Measurements from ENCODE around the gene KCNMB4. TPM values are rescaled to one million over a fixed set of nuclear protein-coding genes. Genes with fewer than 3 reads are reported as not detected.

The KCNMB4 gene
- total RNA-seq, 1 experiment from 2014 or later, result 8.4 TPM

DNA sequence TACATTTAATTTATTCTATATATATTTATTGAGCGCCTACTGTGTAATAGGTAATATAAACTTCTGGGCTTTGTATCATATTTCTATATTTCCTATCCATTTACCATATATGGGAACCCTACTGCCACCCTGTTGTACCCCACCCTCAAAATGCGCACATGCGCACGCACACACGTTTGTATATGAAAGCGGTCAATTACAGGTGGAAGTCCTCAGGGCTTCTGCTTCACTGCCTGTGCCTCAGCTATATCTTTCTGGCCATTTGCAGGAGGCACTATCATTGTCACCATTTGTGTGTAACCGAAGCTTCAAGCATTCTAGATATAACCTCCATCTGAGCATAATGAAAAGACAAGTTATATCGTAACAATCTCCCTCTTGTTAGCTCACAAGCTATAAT is 31.3 kb upstream of the KCNMB4 start:
- CTCF ChIA-PET, result no interaction called here
- no peak for DNase-seq
- intact Hi-C loops (cut with micrococcal nuclease; ENCODE audit: unreplicated experiment), result no loop called here
- TF ChIP-seq CTCF (IDR thresholded peaks at IDR 0.05; ENCODE audit: unreplicated experiment), result no peak
- no TSS peak for BruUV-seq (replicated peaks)
- Mint-ChIP-seq H3K36me3 (ENCODE audit: insufficient read depth, unreplicated experiment) (peaks cover 17% of the 10 kb centered on the region), H3K4me1 (ENCODE audit: low read depth, unreplicated experiment) (peaks cover 12% of the 10 kb centered on the region), H3K4me3 (ENCODE audit: low read depth, unreplicated experiment) (no peak overlapping the region), H3K9me3 (ENCODE audit: low read depth, unreplicated experiment) (no peaks in the 10 kb centered on the region), H3K27me3 (ENCODE audit: unreplicated experiment) (no peaks in the 10 kb centered on the region), H3K27ac (ENCODE audit: unreplicated experiment) (no peak overlapping the region)

GRCh38 chr12:70338531-70338930 is 27.6 kb upstream of the KCNMB4 start:
- H3K36me3 Mint-ChIP-seq (ENCODE audit: insufficient read depth, unreplicated experiment), result peaks cover 36% of the 10 kb centered on the region
- BruUV-seq (replicated peaks), result no TSS peak

GRCh38 chr12:70351076-70351475 is 15.0 kb upstream of the KCNMB4 start:
- no peak for TF ChIP-seq CTCF (IDR thresholded peaks at IDR 0.05; ENCODE audit: unreplicated experiment)
- BruUV-seq (replicated peaks), result no TSS peak
- H3K9me3 Mint-ChIP-seq (ENCODE audit: low read depth, unreplicated experiment), result no peaks in the 10 kb centered on the region
- no peak overlapping the region for H3K4me3 Mint-ChIP-seq (ENCODE audit: low read depth, unreplicated experiment)
- intact Hi-C loops (cut with micrococcal nuclease; ENCODE audit: unreplicated experiment), result loop anchor here (10.0 kb wide), 1 partner anchor 374 kb away; no protein-coding TSS in a partner anchor
- no peaks in the 10 kb centered on the region for H3K27me3 Mint-ChIP-seq (ENCODE audit: unreplicated experiment)
- H3K4me1 Mint-ChIP-seq (ENCODE audit: low read depth, unreplicated experiment), result no peaks in the 10 kb centered on the region
- no peak for DNase-seq
- H3K27ac Mint-ChIP-seq (ENCODE audit: unreplicated experiment), result no peak overlapping the region
- peaks cover 26% of the 10 kb centered on the region for H3K36me3 Mint-ChIP-seq (ENCODE audit: insufficient read depth, unreplicated experiment)
- CTCF ChIA-PET, result no interaction called here

More at GRCh38 chr12:70338531-70338930, 27.6 kb upstream of the KCNMB4 start:
- no peaks in the 10 kb centered on the region for H3K27me3 Mint-ChIP-seq (ENCODE audit: unreplicated experiment)
- intact Hi-C loops (cut with micrococcal nuclease; ENCODE audit: unreplicated experiment), result no loop called here
- no peaks in the 10 kb centered on the region for H3K4me1 Mint-ChIP-seq (ENCODE audit: low read depth, unreplicated experiment)
- H3K9me3 Mint-ChIP-seq (ENCODE audit: low read depth, unreplicated experiment), result no peaks in the 10 kb centered on the region
- no peak overlapping the region for H3K4me3 Mint-ChIP-seq (ENCODE audit: low read depth, unreplicated experiment)
- no peak for DNase-seq
- CTCF ChIA-PET, result no interaction called here
- H3K27ac Mint-ChIP-seq (ENCODE audit: unreplicated experiment), result no peak overlapping the region
- no peak for TF ChIP-seq CTCF (IDR thresholded peaks at IDR 0.05; ENCODE audit: unreplicated experiment)

GRCh38 chr12:70353780-70354660 is 12.1 kb upstream of the KCNMB4 start:
- H3K9me3 Mint-ChIP-seq (ENCODE audit: low read depth, unreplicated experiment), result no peaks in the 10 kb centered on the region
- no peak overlapping the region for H3K27ac Mint-ChIP-seq (ENCODE audit: unreplicated experiment)
- H3K4me1 Mint-ChIP-seq (ENCODE audit: low read depth, unreplicated experiment), result no peaks in the 10 kb centered on the region
- intact Hi-C loops (cut with micrococcal nuclease; ENCODE audit: unreplicated experiment), result loop anchor here (10.0 kb wide), 1 partner anchor 371 kb away; no protein-coding TSS in a partner anchor
- no peak overlapping the region for H3K4me3 Mint-ChIP-seq (ENCODE audit: low read depth, unreplicated experiment)
- TSS peak; percentile 34 for BruUV-seq (replicated peaks)
- CTCF ChIA-PET, result no interaction called here
- no peaks in the 10 kb centered on the region for H3K27me3 Mint-ChIP-seq (ENCODE audit: unreplicated experiment)
- TF ChIP-seq CTCF (IDR thresholded peaks at IDR 0.05; ENCODE audit: unreplicated experiment), result no peak
- DNase-seq, result no peak
- H3K36me3 Mint-ChIP-seq (ENCODE audit: insufficient read depth, unreplicated experiment), result peaks cover 21% of the 10 kb centered on the region
